ENCODE measurements around the gene FZR1. TPM values are rescaled to one million over a fixed set of nuclear protein-coding genes. Genes with fewer than 3 reads are reported as not detected.

Gene FZR1
- total and polyA plus RNA-seq, 9 of the 15 experiments (the other 6 are each of a cell fraction or from before 2014, with no cell fraction given), result 0.18 to 48.0 (median 22.2) TPM

- TF ChIP-seq ZNF395 (CRISPR knock-in tag; IDR thresholded peaks at IDR 0.05) (peak; percentile 94), ZNF79 (CRISPR knock-in tag; IDR thresholded peaks at IDR 0.05; ENCODE audit: low read depth) (no peak), ZNF134 (CRISPR knock-in tag; conservative IDR thresholded peaks at IDR 0.05) (no peak), TSHZ1 (CRISPR knock-in tag; IDR thresholded peaks at IDR 0.05) (no peak), ZNF740 (CRISPR knock-in tag; IDR thresholded peaks at IDR 0.05) (peak; percentile 69; the same call in 1 of the 2 replicates), ZNF740 (tag; IDR thresholded peaks at IDR 0.05) (no peak), TEAD4 (IDR thresholded peaks at IDR 0.05; ENCODE audit: low read length) (peak; percentile 88), TEAD4 (CRISPR knock-in tag; IDR thresholded peaks at IDR 0.05; ENCODE audit: borderline replicate concordance) (peak; percentile 98), GATA2 (CRISPR knock-in tag; IDR thresholded peaks at IDR 0.05) (peak; percentile 97), ATF7 (IDR thresholded peaks at IDR 0.05) (peak; percentile 69), ZFP30 (CRISPR knock-in tag; IDR thresholded peaks at IDR 0.05; ENCODE audit: borderline replicate concordance) (no peak), ETS1 (conservative IDR thresholded peaks at IDR 0.05; ENCODE audit: control insufficient read depth, low read depth, low read length) (0 out of 2 replicates have a peak, but pooled peaks have one; percentile 67), HES1 (IDR thresholded peaks at IDR 0.05; ENCODE audit: low read depth) (peak; percentile 38; the same call in 1 of the 2 replicates), MYNN (IDR thresholded peaks at IDR 0.05) (no peak; the same call in 1 of the 2 replicates), MYNN (CRISPR knock-in tag; IDR thresholded peaks at IDR 0.05) (no peak), SMARCC2 (IDR thresholded peaks at IDR 0.05; ENCODE audit: low read depth) (no peak), ZFP36 (IDR thresholded peaks at IDR 0.05; ENCODE audit: low read depth, low read length, partially characterized antibody) (peak; percentile 32), BRCA1 (IDR thresholded peaks at IDR 0.05) (no peak), BRCA1 (CRISPR knock-in tag; IDR thresholded peaks at IDR 0.05) (peak; percentile 55; the same call in 1 of the 2 replicates)
These were observed 14.3 kb downstream of the FZR1 start (continued) for GRCh38 chr19:3520166-3521103.
